Stomach (tissue), 4 donors: ENCODE results near the gene RAP1B.

Experiments
- CTCF ChIP-seq, 7 experiments: fragments of 450-650 bp in 4 of 7; fragments of 200-600 bp in 3 of 7; sonication (generic) in 3 of 7; IDR thresholded peaks; one replicate each; pipeline ENCODE4 v1.5.1; 2016 to 2019; ENCODE audit warnings: antibody characterized with exemption in 7 of 7, control low read depth in 2 of 7, mild to moderate bottlenecking in 1 of 7
- POLR2AphosphoS5 ChIP-seq, 3 donors: sonication (generic); formaldehyde crosslinking; IDR thresholded peaks; one replicate each; pipeline ENCODE4 v1.6.1; 2016; ENCODE audit warnings: antibody characterized with exemption in 3 of 3

GRCh38 chr12:68675101-68675842, 64.6 kb downstream of the RAP1B start:
- TF ChIP-seq CTCF (IDR thresholded peaks at IDR 0.05) (no peak), POLR2AphosphoS5 (IDR thresholded peaks at IDR 0.05) (no peak)
